ENCODE data around the gene EPS15. TPM values are rescaled to one million over a fixed set of nuclear protein-coding genes. Genes with fewer than 3 reads are reported as not detected.
"Not testable (repeated sequence)": the region's sequence is repeated elsewhere in the genome, so short reads cannot be mapped to it uniquely, and the experiment has no call there.

The EPS15 gene
- total and polyA plus RNA-seq, 2 donors (not counting 1 experiment from before 2014, with no cell fraction given): 40.3 to 151 TPM

DNA sequence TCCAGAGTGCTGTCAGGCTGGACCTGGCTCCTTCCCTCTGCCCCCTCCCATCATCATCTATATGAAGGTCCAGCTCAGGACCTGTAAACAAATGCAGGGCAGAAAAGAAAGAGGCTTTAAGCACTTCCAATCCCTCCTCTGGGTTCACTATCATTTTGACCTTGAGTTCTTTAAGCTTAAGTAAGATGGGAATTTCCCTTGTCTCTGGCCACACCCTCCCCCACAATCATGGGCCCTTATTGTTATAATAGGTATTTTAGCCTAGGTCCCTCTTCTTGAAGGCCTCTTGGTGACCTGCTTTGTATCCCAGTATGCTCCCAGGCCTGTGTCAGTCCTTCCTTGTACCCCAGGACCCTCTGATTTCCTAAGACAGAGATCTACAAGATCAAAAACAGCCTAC, 45.1 kb upstream of the EPS15 start:
- Histone ChIP-seq H3K27me3 (replicated peaks in 1 of 4; ENCODE audit: control extremely low read depth in 1 of 4, control insufficient read depth in 3 of 4, insufficient read depth in 4 of 4, low read length in 3 of 4) (no peaks in the 10 kb centered on the region), H2AFZ (ENCODE audit: insufficient read depth, low read depth, low read length, poor library complexity, severe bottlenecking) (no peak overlapping the region), H4K20me1 (ENCODE audit: control insufficient read depth, insufficient read depth, low read length, poor library complexity, severe bottlenecking) (no peaks in the 10 kb centered on the region), H3K4me3 (ENCODE audit: control extremely low read depth in 1 of 5, extremely low read depth in 1 of 5, insufficient read depth in 1 of 5, low read depth in 2 of 5, low read length in 4 of 5) (no peak overlapping the region), H3K36me3 (replicated peaks in 1 of 2; ENCODE audit: control extremely low read depth in 1 of 2, control insufficient read depth in 1 of 2, extremely low read depth in 1 of 2, insufficient read depth in 2 of 2, low read length in 1 of 2) (no peaks in the 10 kb centered on the region), H3K4me2 (replicated peaks; ENCODE audit: low read depth, low read length, poor library complexity, severe bottlenecking) (peak overlapping the region; percentile 48), H3K9me3 (ENCODE audit: control extremely low read depth in 1 of 3, control insufficient read depth in 2 of 3, insufficient read depth in 1 of 3, low read length in 2 of 3) (no peaks in the 10 kb centered on the region), H3K4me1 (ENCODE audit: control insufficient read depth in 2 of 2, insufficient read depth in 2 of 2, low read length in 2 of 2) (peaks cover 30 to 32% of the 10 kb centered on the region in 2 donors), H3K9ac (ENCODE audit: low read length) (no peak overlapping the region), H3K79me2 (ENCODE audit: control insufficient read depth, insufficient read depth, low read length) (peaks cover 4% of the 10 kb centered on the region), H3K27ac (ENCODE audit: low read length in 2 of 2) (no peak overlapping the region)
- intact Hi-C loops (cut with micrococcal nuclease): no loop called here
- Mint-ChIP-seq H3K4me3 (no peak overlapping the region), H3K4me1 (peaks cover 20% of the 10 kb centered on the region), H3K9me3 (ENCODE audit: insufficient read depth) (no peaks in the 10 kb centered on the region), H3K27ac (peak overlapping the region; percentile 57), H3K27me3 (no peaks in the 10 kb centered on the region)
- POLR2A ChIA-PET: interaction anchor here (0.6 to 0.8 kb wide), 2 partner anchors 11 to 244 kb away, joined by 9 to 11 read pairs; no protein-coding TSS in a partner anchor
- DNase-seq (peak; percentile 63), ATAC-seq (ENCODE audit: low read depth) (peak; percentile 63)
- CTCF ChIA-PET: interaction anchor here (1.0 kb wide), 1 partner anchor 29 kb away, joined by 3 read pairs; no protein-coding TSS in a partner anchor
- TF ChIP-seq CTCF (IDR thresholded peaks at IDR 0.05): no peak
- TF ChIP-seq EZH2 (IDR thresholded peaks at IDR 0.05; ENCODE audit: borderline replicate concordance, insufficient read depth, low read depth, low read length, poor library complexity, severe bottlenecking): no peak

DNA sequence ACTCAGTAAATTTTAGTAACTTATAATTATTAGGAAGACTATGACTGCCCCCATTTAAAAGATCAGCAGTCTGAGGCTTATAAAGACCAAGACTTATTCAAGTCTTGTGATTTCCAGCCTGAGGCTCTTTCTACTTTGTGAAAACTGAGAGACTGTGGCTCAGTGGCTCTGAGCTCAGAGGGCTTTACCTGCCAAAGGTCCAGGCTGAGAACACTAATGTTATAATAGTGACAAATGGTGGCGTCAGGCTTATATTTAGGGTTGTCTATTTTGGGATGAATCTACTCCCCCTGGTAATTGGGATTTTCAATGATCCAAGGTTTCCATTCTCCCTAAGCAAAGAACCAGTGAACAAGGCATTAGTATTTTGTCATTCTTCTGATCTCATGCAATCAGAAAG, 42.6 kb upstream of the EPS15 start:
- H3K4me2 ChIP-seq (replicated peaks; ENCODE audit: low read depth, low read length, poor library complexity, severe bottlenecking): no peak overlapping the region
- ChIA-PET POLR2A (no interaction called here), CTCF (no interaction called here)
- H3K27me3 Mint-ChIP-seq: no peaks in the 10 kb centered on the region
- H3K36me3 ChIP-seq (replicated peaks in 1 of 2; ENCODE audit: control extremely low read depth in 1 of 2, control insufficient read depth in 1 of 2, extremely low read depth in 1 of 2, insufficient read depth in 2 of 2, low read length in 1 of 2): no peaks in the 10 kb centered on the region
- H3K4me1 ChIP-seq (ENCODE audit: control insufficient read depth in 2 of 2, insufficient read depth in 2 of 2, low read length in 2 of 2): peaks cover 15 to 19% of the 10 kb centered on the region in 2 donors
- no peak overlapping the region for H3K4me3 ChIP-seq (ENCODE audit: control extremely low read depth in 1 of 5, extremely low read depth in 1 of 5, insufficient read depth in 1 of 5, low read depth in 2 of 5, low read length in 4 of 5)
- peaks cover 5% of the 10 kb centered on the region for H3K4me1 Mint-ChIP-seq
- H2AFZ ChIP-seq (ENCODE audit: insufficient read depth, low read depth, low read length, poor library complexity, severe bottlenecking): no peak overlapping the region
- H3K9ac ChIP-seq (ENCODE audit: low read length): no peak overlapping the region
- WGBS (ENCODE audit: insufficient coverage): 100% methylated on average over 1 of the region's 1 CpG
- H3K27me3 ChIP-seq (replicated peaks in 1 of 4; ENCODE audit: control extremely low read depth in 1 of 4, control insufficient read depth in 3 of 4, insufficient read depth in 4 of 4, low read length in 3 of 4): no peaks in the 10 kb centered on the region
- no peak overlapping the region for H3K27ac Mint-ChIP-seq
- no peak overlapping the region for H3K4me3 Mint-ChIP-seq
- no peaks in the 10 kb centered on the region for H3K9me3 Mint-ChIP-seq (ENCODE audit: insufficient read depth)
- ATAC-seq (ENCODE audit: low read depth): no peak
- DNase-seq: no peak
- no peaks in the 10 kb centered on the region for H4K20me1 ChIP-seq (ENCODE audit: control insufficient read depth, insufficient read depth, low read length, poor library complexity, severe bottlenecking)
- no peaks in the 10 kb centered on the region for H3K9me3 ChIP-seq (ENCODE audit: control extremely low read depth in 1 of 3, control insufficient read depth in 2 of 3, insufficient read depth in 1 of 3, low read length in 2 of 3)
- H3K27ac ChIP-seq (ENCODE audit: low read length in 2 of 2): no peak overlapping the region
- intact Hi-C loops (cut with micrococcal nuclease): no loop called here
- H3K79me2 ChIP-seq (ENCODE audit: control insufficient read depth, insufficient read depth, low read length): peaks cover 4% of the 10 kb centered on the region
- no peak for TF ChIP-seq EZH2 (IDR thresholded peaks at IDR 0.05; ENCODE audit: borderline replicate concordance, insufficient read depth, low read depth, low read length, poor library complexity, severe bottlenecking)
- no peak for TF ChIP-seq CTCF (IDR thresholded peaks at IDR 0.05)

- H3K4me2 ChIP-seq (replicated peaks; ENCODE audit: low read depth, low read length, poor library complexity, severe bottlenecking); H3K27ac Mint-ChIP-seq; H3K4me1 Mint-ChIP-seq; H2AFZ ChIP-seq (ENCODE audit: insufficient read depth, low read depth, low read length, poor library complexity, severe bottlenecking); H3K27me3 Mint-ChIP-seq; H3K27me3 ChIP-seq (replicated peaks in 1 of 4; ENCODE audit: control extremely low read depth in 1 of 4, control insufficient read depth in 3 of 4, insufficient read depth in 4 of 4, low read length in 3 of 4); intact Hi-C loops (cut with micrococcal nuclease); ATAC-seq (ENCODE audit: low read depth); POLR2A ChIA-PET; H3K4me3 ChIP-seq (ENCODE audit: control extremely low read depth in 1 of 5, extremely low read depth in 1 of 5, insufficient read depth in 1 of 5, low read depth in 2 of 5, low read length in 4 of 5); H3K4me3 Mint-ChIP-seq; H3K36me3 ChIP-seq (replicated peaks in 1 of 2; ENCODE audit: control extremely low read depth in 1 of 2, control insufficient read depth in 1 of 2, extremely low read depth in 1 of 2, insufficient read depth in 2 of 2, low read length in 1 of 2); H4K20me1 ChIP-seq (ENCODE audit: control insufficient read depth, insufficient read depth, low read length, poor library complexity, severe bottlenecking); DNase-seq; H3K9me3 Mint-ChIP-seq (ENCODE audit: insufficient read depth); CTCF ChIA-PET; H3K9me3 ChIP-seq (ENCODE audit: control extremely low read depth in 1 of 3, control insufficient read depth in 2 of 3, insufficient read depth in 1 of 3, low read length in 2 of 3); H3K79me2 ChIP-seq (ENCODE audit: control insufficient read depth, insufficient read depth, low read length); H3K9ac ChIP-seq (ENCODE audit: low read length); H3K27ac ChIP-seq (ENCODE audit: low read length in 2 of 2): not testable (repeated sequence)
- H3K4me1 ChIP-seq (ENCODE audit: control insufficient read depth in 2 of 2, insufficient read depth in 2 of 2, low read length in 2 of 2): peaks cover 15 to 19% of the 10 kb centered on the region in 2 donors
- WGBS (ENCODE audit: insufficient coverage): 99% methylated on average over 8 of the region's 8 CpGs
Measured at GRCh38 chr1:51560895-51561294, 41.8 kb upstream of the EPS15 start.

All from B cell (primary cell).